Suprapubic skin (tissue), 4 donors: ENCODE results near the gene KRTAP9-4. TPM values are rescaled to one million over a fixed set of nuclear protein-coding genes. Genes with fewer than 3 reads are reported as not detected.

Experiments
- DNase-seq, 2 donors: peaks; one replicate each; pipeline ENCODE4 v3.0.0-alpha.2; 2019; ENCODE audit warnings: low spot score in 2 of 2
- H3K27ac ChIP-seq: fragments of 200-600 bp; sonication (generic); one replicate; pipeline ENCODE4 v1.5.1; 2019
- H3K27me3 ChIP-seq: fragments of 200-600 bp; sonication (generic); one replicate; pipeline ENCODE4 v1.5.1; 2019
- H3K36me3 ChIP-seq: fragments of 200-600 bp; sonication (generic); one replicate; pipeline ENCODE4 v1.5.1; 2019
- H3K4me1 ChIP-seq: fragments of 200-600 bp; sonication (generic); one replicate; pipeline ENCODE4 v1.5.1; 2019
- H3K4me3 ChIP-seq: fragments of 200-600 bp; sonication (generic); one replicate; pipeline ENCODE4 v1.5.1; 2019; ENCODE audit warnings: mild to moderate bottlenecking
- H3K9me3 ChIP-seq: fragments of 200-600 bp; sonication (generic); one replicate; pipeline ENCODE4 v1.5.1; 2019
- CTCF ChIP-seq, 2 donors: fragments of 200-600 bp in 1 of 2; fragments of 450-650 bp in 1 of 2; sonication (generic) in 1 of 2; IDR thresholded peaks; one replicate each; pipeline ENCODE4 v1.5.1; 2016 to 2019; ENCODE audit warnings: antibody characterized with exemption in 2 of 2, mild to moderate bottlenecking in 1 of 2, moderate library complexity in 1 of 2
- EP300 ChIP-seq: sonication (generic); formaldehyde crosslinking; IDR thresholded peaks from one replicate; pipeline ENCODE4 v1.6.1; 2017; ENCODE audit warnings: antibody characterized with exemption
- POLR2A ChIP-seq, 2 donors: fragments of 450-650 bp; IDR thresholded peaks; one replicate each; pipeline ENCODE4 v1.6.1; 2017; ENCODE audit warnings: antibody characterized with exemption in 2 of 2, mild to moderate bottlenecking in 2 of 2, moderate library complexity in 2 of 2
- POLR2AphosphoS5 ChIP-seq, 3 donors: sonication (generic); formaldehyde crosslinking; IDR thresholded peaks; one replicate each; pipeline ENCODE4 v1.6.1; 2017; ENCODE audit warnings: antibody characterized with exemption in 3 of 3
- WGBS: methylation state at CpG from one replicate; pipeline ENCODE4 v1.1.5; 2018; 5-methylcytosine and 5-hydroxymethylcytosine counted together
- total RNA-seq, 4 donors: library from RNA; depleted of rRNA; stranded (reverse); fragments of >200 nt; gene quantifications; one replicate each; pipeline ENCODE4 v1.1.0, GENCODE V29; 2016

The KRTAP9-4 gene
- total RNA-seq, 4 donors from 2014 or later = 18.8 to 103 (median 50.1) TPM; not detected in 1

GRCh38 chr17:41278176-41278955 lies 28.9 kb downstream of the KRTAP9-4 start:
- TF ChIP-seq CTCF (IDR thresholded peaks at IDR 0.05) (no peak), POLR2AphosphoS5 (IDR thresholded peaks at IDR 0.05) (no peak), POLR2A (IDR thresholded peaks at IDR 0.05) (no peak), EP300 (no peak)
- DNase-seq = no peak
- Histone ChIP-seq H3K4me3 (no peak overlapping the region), H3K36me3 (no peaks in the 10 kb centered on the region), H3K27me3 (peaks cover 10% of the 10 kb centered on the region), H3K27ac (no peak overlapping the region), H3K4me1 (no peaks in the 10 kb centered on the region), H3K9me3 (no peaks in the 10 kb centered on the region)
- 92% methylated on average over 3 of the region's 3 CpGs for WGBS

GRCh38 chr17:41284043-41284442 lies 34.6 kb downstream of the KRTAP9-4 start:
- no peak for DNase-seq
- WGBS = 61% methylated on average over 3 of the region's 3 CpGs
- Histone ChIP-seq H3K27ac (no peak overlapping the region), H3K4me3 (no peak overlapping the region), H3K36me3 (no peaks in the 10 kb centered on the region), H3K4me1 (no peaks in the 10 kb centered on the region), H3K9me3 (no peaks in the 10 kb centered on the region), H3K27me3 (peaks cover 5% of the 10 kb centered on the region)
- TF ChIP-seq CTCF (IDR thresholded peaks at IDR 0.05) (no peak), POLR2AphosphoS5 (IDR thresholded peaks at IDR 0.05) (no peak), POLR2A (IDR thresholded peaks at IDR 0.05) (no peak)

- WGBS = 48% methylated on average over 2 of the region's 2 CpGs
- peaks cover 5% of the 10 kb centered on the region for H3K27me3 ChIP-seq
- no peak for DNase-seq
- TF ChIP-seq POLR2AphosphoS5 (IDR thresholded peaks at IDR 0.05) (no peak), CTCF (IDR thresholded peaks at IDR 0.05) (no peak), EP300 (no peak), POLR2A (IDR thresholded peaks at IDR 0.05) (no peak)
- no peaks in the 10 kb centered on the region for H3K4me1 ChIP-seq
- H3K4me3 ChIP-seq = no peak overlapping the region
- H3K9me3 ChIP-seq = no peaks in the 10 kb centered on the region
- no peak overlapping the region for H3K27ac ChIP-seq
- H3K36me3 ChIP-seq = no peaks in the 10 kb centered on the region
Measured at GRCh38 chr17:41284546-41284945, 35.1 kb downstream of the KRTAP9-4 start.

GRCh38 chr17:41287050-41287449 lies 37.6 kb downstream of the KRTAP9-4 start:
- no peaks in the 10 kb centered on the region for H3K9me3 ChIP-seq
- no peaks in the 10 kb centered on the region for H3K36me3 ChIP-seq
- no peak overlapping the region for H3K27ac ChIP-seq
- H3K4me3 ChIP-seq = no peak overlapping the region
- DNase-seq = no peak
- H3K27me3 ChIP-seq = peaks cover 5% of the 10 kb centered on the region
- 80% methylated on average over 3 of the region's 3 CpGs for WGBS
- H3K4me1 ChIP-seq = no peaks in the 10 kb centered on the region
- TF ChIP-seq POLR2AphosphoS5 (IDR thresholded peaks at IDR 0.05) (no peak), EP300 (no peak), CTCF (IDR thresholded peaks at IDR 0.05) (no peak), POLR2A (IDR thresholded peaks at IDR 0.05) (no peak)

- Histone ChIP-seq H3K27ac (no peak overlapping the region), H3K4me3 (no peak overlapping the region), H3K4me1 (no peaks in the 10 kb centered on the region), H3K36me3 (no peaks in the 10 kb centered on the region), H3K9me3 (no peaks in the 10 kb centered on the region), H3K27me3 (peaks cover 3% of the 10 kb centered on the region)
- DNase-seq = no peak
- TF ChIP-seq EP300 (no peak), CTCF (IDR thresholded peaks at IDR 0.05) (no peak), POLR2A (IDR thresholded peaks at IDR 0.05) (no peak), POLR2AphosphoS5 (IDR thresholded peaks at IDR 0.05) (no peak)
- 69% methylated on average over 1 of the region's 1 CpG for WGBS
Measured at GRCh38 chr17:41294016-41294415, 44.5 kb downstream of the KRTAP9-4 start.
